ENCODE results near the gene PBX3. TPM values are rescaled to one million over a fixed set of nuclear protein-coding genes. Genes with fewer than 3 reads are reported as not detected.

Gene PBX3
- total RNA-seq, 4 donors from 2014 or later: 7.7 to 83.3 (median 12.1) TPM

- TF ChIP-seq POLR2A (IDR thresholded peaks at IDR 0.05): no peak
- TF ChIP-seq, protein P1, sequence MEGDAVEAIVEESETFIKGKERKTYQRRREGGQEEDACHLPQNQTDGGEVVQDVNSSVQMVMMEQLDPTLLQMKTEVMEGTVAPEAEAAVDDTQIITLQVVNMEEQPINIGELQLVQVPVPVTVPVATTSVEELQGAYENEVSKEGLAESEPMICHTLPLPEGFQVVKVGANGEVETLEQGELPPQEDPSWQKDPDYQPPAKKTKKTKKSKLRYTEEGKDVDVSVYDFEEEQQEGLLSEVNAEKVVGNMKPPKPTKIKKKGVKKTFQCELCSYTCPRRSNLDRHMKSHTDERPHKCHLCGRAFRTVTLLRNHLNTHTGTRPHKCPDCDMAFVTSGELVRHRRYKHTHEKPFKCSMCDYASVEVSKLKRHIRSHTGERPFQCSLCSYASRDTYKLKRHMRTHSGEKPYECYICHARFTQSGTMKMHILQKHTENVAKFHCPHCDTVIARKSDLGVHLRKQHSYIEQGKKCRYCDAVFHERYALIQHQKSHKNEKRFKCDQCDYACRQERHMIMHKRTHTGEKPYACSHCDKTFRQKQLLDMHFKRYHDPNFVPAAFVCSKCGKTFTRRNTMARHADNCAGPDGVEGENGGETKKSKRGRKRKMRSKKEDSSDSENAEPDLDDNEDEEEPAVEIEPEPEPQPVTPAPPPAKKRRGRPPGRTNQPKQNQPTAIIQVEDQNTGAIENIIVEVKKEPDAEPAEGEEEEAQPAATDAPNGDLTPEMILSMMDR (IDR thresholded peaks at IDR 0.05): no peak
- no peak overlapping the region for H3K4me3 ChIP-seq
- no peaks in the 10 kb centered on the region for H3K36me3 ChIP-seq
- no peaks in the 10 kb centered on the region for H3K4me1 ChIP-seq
- H3K27ac ChIP-seq: no peak overlapping the region
- peak in 1 of 3 donors; percentile 26 for DNase-seq
- H3K9me3 ChIP-seq: no peaks in the 10 kb centered on the region
- H3K27me3 ChIP-seq: no peaks in the 10 kb centered on the region
Observed at GRCh38 chr9:125998837-125999503, 251.8 kb downstream of the PBX3 start.

- no peak for TF ChIP-seq POLR2A (IDR thresholded peaks at IDR 0.05)
- TF ChIP-seq, protein P1 (IDR thresholded peaks at IDR 0.05): no peak
- no peaks in the 10 kb centered on the region for H3K36me3 ChIP-seq
- H3K4me1 ChIP-seq: no peaks in the 10 kb centered on the region
- no peak overlapping the region for H3K4me3 ChIP-seq
- DNase-seq: no peak
- no peaks in the 10 kb centered on the region for H3K27me3 ChIP-seq
- H3K9me3 ChIP-seq: no peaks in the 10 kb centered on the region
- no peak overlapping the region for H3K27ac ChIP-seq
Observed at GRCh38 chr9:125999504-125999881, 252.3 kb downstream of the PBX3 start.

- Histone ChIP-seq H3K27ac (no peak overlapping the region), H3K36me3 (no peaks in the 10 kb centered on the region), H3K27me3 (no peaks in the 10 kb centered on the region), H3K4me1 (no peaks in the 10 kb centered on the region), H3K4me3 (no peak overlapping the region), H3K9me3 (no peaks in the 10 kb centered on the region)
- DNase-seq: peak in 1 of 3 donors; percentile 23
- TF ChIP-seq, protein P1 (IDR thresholded peaks at IDR 0.05): no peak
Observed at GRCh38 chr9:126000256-126000655, 253.1 kb downstream of the PBX3 start.

- DNase-seq: peak in 1 of 3 donors; percentile 48
- Histone ChIP-seq H3K36me3 (no peaks in the 10 kb centered on the region), H3K27ac (no peak overlapping the region), H3K4me3 (no peak overlapping the region), H3K4me1 (no peaks in the 10 kb centered on the region), H3K27me3 (no peaks in the 10 kb centered on the region), H3K9me3 (no peaks in the 10 kb centered on the region)
- TF ChIP-seq, protein P1 (IDR thresholded peaks at IDR 0.05): no peak
- no peak for TF ChIP-seq POLR2A (IDR thresholded peaks at IDR 0.05)
Observed at GRCh38 chr9:126000731-126001580, 253.8 kb downstream of the PBX3 start.

GRCh38 chr9:126001581-126002225 is 254.5 kb downstream of the PBX3 start:
- TF ChIP-seq, protein P1 (IDR thresholded peaks at IDR 0.05): no peak
- TF ChIP-seq POLR2A (IDR thresholded peaks at IDR 0.05): no peak
- Histone ChIP-seq H3K27me3 (no peaks in the 10 kb centered on the region), H3K4me1 (no peaks in the 10 kb centered on the region), H3K36me3 (no peaks in the 10 kb centered on the region), H3K9me3 (no peaks in the 10 kb centered on the region), H3K27ac (no peak overlapping the region), H3K4me3 (no peak overlapping the region)
- DNase-seq: peak in 1 of 3 donors; percentile 20
